GM06990 (cell line): ENCODE measurements around the gene TMEM117.

ENCODE experiments used
- DNase-seq: peaks from one replicate; pipeline ENCODE4 v3.0.0-alpha.2; 2011; ENCODE audit not compliant: insufficient read length; ENCODE audit errors: extremely low read depth
- H3K27me3 ChIP-seq: replicated peaks from 2 replicates; pipeline ENCODE4 v1.6.0; 2011; ENCODE audit warnings: low read length; ENCODE audit not compliant: control insufficient read depth, insufficient read depth
- H3K36me3 ChIP-seq: 2 replicates; pipeline ENCODE4 v1.5.1; 2011; ENCODE audit warnings: low read length; ENCODE audit not compliant: control insufficient read depth, insufficient read depth
- H3K4me3 ChIP-seq: replicated peaks from 2 replicates; pipeline ENCODE4 v1.5.1; 2011; ENCODE audit warnings: low read depth, mild to moderate bottlenecking, control low read depth, low read length
- CTCF ChIP-seq: IDR thresholded peaks from 2 replicates; pipeline ENCODE4 v1.5.1; 2011; ENCODE audit warnings: low read length, control low read depth, mild to moderate bottlenecking, inconsistent platforms; ENCODE audit not compliant: insufficient read depth, poor library complexity, severe bottlenecking

TMEM117 gene

GRCh38 chr12:43980627-43981191 lies 144.8 kb downstream of the TMEM117 start:
- no peak overlapping the region for H3K4me3 ChIP-seq
- H3K27me3 ChIP-seq = no peaks in the 10 kb centered on the region
- no peak for DNase-seq
- no peak for TF ChIP-seq CTCF
- H3K36me3 ChIP-seq = no peaks in the 10 kb centered on the region

GRCh38 chr12:43981726-43982125 lies 145.8 kb downstream of the TMEM117 start:
- Histone ChIP-seq H3K4me3 (no peak overlapping the region), H3K36me3 (no peaks in the 10 kb centered on the region), H3K27me3 (no peaks in the 10 kb centered on the region)
- TF ChIP-seq CTCF = no peak
- DNase-seq = no peak

- no peak for TF ChIP-seq CTCF
Measured at GRCh38 chr12:43982544-43982943, 146.7 kb downstream of the TMEM117 start.

GRCh38 chr12:43988838-43989560 lies 153.1 kb downstream of the TMEM117 start:
- Histone ChIP-seq H3K4me3 (no peak overlapping the region), H3K27me3 (no peaks in the 10 kb centered on the region), H3K36me3 (no peaks in the 10 kb centered on the region)
- DNase-seq = no peak
- no peak for TF ChIP-seq CTCF

More at GRCh38 chr12:43982544-43982943, 146.7 kb downstream of the TMEM117 start:
- DNase-seq = no peak
- no peaks in the 10 kb centered on the region for H3K36me3 ChIP-seq
- H3K27me3 ChIP-seq = no peaks in the 10 kb centered on the region
- H3K4me3 ChIP-seq = no peak overlapping the region

- no peaks in the 10 kb centered on the region for H3K27me3 ChIP-seq
- no peak for TF ChIP-seq CTCF
- no peaks in the 10 kb centered on the region for H3K36me3 ChIP-seq
- H3K4me3 ChIP-seq = no peak overlapping the region
- no peak for DNase-seq
Measured at GRCh38 chr12:43992856-43993255, 157.0 kb downstream of the TMEM117 start.
